SHP77 (cell line): Measurements from ENCODE around the gene SCAMP3.
"Not testable (repeated sequence)": the region's sequence is repeated elsewhere in the genome, so short reads cannot be mapped to it uniquely, and the experiment has no call there.

Source experiments
- DNase-seq, 2 experiments: peaks; one replicate each; lab custom pipeline; 2025; lab: John Stamatoyannopoulos, UW

SCAMP3 gene

GRCh38 chr1:155261852-155262673 lies at the start of gene SCAMP3:
Gene SCAMP3 (minus strand): TSS chr1:155262360. CDS start chr1:155262151, 209 bp downstream.
- peak; percentile 100 for DNase-seq

- DNase-seq = no peak
These were observed 47.4 kb upstream of the SCAMP3 start for GRCh38 chr1:155309423-155310021.

- DNase-seq = peak; percentile 100
These were observed 46.6 kb upstream of the SCAMP3 start, which contains the start of gene FDPS for GRCh38 chr1:155308493-155309422. Gene FDPS (plus strand): TSS chr1:155308866. CDS start chr1:155309790, 924 bp downstream.

DNA sequence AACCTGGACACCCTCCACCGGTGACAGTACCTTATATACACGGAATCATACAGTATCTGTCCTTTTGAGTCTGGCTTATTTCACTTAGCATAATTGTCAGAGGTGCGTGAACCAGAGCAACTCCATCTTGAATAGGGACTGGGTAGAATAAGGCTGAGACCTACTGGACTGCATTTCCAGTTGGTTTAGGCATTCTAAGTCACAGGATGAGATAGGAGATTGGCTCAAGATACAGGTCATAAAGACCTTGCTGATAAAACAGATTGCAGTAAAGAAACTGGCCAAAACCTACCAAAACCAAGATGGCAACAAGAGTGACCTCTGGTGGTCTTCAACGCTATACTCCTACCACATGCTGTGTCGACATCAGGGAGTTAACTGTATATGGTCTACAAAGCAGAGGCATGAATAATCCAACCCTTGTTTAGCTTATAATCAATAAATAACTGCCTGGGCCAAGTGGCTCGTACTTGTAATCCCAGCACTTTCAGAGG lies 45.1 kb upstream of the SCAMP3 start:
- peak; percentile 15 to 49 for DNase-seq

DNA sequence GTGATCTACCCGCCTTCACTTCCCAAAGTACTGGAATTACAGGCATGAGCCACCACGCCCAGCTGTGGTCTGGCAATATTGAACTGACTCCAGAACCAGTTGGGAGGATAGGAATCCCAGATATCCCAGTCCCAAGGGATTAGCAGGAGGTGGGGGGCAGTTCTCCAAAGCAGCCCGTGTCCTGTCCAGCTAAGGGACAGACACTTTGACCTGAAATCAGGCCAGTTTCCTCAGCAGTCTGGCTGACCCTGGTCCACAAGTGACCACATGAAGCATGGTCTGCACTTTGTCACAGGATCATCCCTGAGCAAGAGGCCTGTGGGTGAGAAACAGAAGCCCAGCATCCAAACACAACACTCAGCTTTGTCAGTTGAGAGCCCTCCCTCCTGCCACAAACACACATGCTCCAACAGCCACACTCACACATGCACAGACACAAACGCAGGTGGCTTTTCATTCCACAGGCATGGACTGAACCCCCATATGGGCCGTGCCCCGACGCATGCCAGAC lies 43.8 kb upstream of the SCAMP3 start:
- no peak for DNase-seq

DNA sequence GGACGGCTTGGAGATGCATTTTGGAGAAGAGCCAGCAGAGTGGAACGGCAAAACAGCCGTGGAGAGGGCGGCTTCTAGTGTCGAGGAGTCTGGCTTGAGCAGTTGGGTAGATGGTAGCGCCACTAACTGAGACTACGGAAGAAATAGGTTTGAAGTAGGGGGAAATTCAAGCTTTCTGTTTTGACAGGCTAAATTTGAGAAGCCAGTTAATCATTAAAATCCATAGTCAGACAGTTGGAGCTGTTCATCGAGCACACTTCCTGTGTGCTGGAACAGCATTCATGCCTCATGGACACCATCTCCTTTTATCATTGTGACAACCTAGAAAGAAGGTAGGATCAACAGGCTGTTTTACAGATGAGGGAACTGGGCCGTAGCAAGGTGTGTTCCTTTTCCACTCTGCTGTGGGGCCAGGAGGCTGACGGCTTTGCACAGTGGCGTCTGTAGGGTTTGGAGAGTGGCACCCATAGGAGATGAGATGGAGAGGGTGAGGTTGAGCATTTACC lies 42.5 kb upstream of the SCAMP3 start:
- no peak for DNase-seq

- no peak for DNase-seq
These were observed 39.2 kb upstream of the SCAMP3 start, which contains the start of gene PKLR for GRCh38 chr1:155301342-155301841. Gene PKLR (minus strand): TSS chr1:155301438. CDS start chr1:155301395, 43 bp downstream.

- DNase-seq = no peak
These were observed 38.6 kb upstream of the SCAMP3 start for GRCh38 chr1:155300553-155301329.

DNA sequence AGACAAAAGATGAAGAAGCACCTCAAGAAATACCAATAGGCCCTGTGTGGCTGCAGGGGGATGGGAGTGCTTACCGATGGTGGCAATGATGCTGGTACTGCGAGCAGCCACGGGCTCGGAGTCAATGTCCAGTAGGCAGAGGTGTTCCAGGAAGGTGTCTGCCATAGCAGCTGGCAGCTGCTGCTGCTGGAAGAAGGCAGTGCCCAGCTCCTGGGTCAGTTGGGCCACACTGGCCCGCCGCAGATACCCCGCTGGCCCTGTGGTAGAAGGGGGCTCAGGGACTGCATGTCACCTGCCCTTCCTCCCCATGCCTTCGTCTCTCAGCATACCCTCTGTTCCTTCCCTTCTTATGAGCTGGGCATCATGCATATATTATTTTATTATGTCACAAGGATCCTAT lies 37.9 kb upstream of the SCAMP3 start:
- DNase-seq = no peak

GRCh38 chr1:155297384-155297783 lies 35.2 kb upstream of the SCAMP3 start:
- no peak for DNase-seq

- no peak for DNase-seq
These were observed 34.5 kb upstream of the SCAMP3 start for GRCh38 chr1:155296661-155297060.

DNA sequence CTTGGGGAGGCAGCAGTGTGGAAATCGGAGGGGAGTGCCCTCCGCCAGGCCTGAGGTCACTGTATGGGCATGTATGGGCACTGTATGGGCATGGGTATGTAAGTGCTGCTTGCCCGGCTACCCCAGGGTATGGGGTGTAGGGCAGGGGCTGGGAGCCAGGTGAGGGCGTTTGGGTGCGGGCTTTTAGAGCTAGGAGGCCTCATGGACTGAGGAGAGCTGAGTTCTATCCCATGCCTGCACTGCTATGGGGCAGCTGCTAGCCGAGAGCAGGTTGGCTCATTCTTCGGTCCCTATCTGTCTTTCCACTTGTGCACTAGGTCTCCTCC lies 33.7 kb upstream of the SCAMP3 start:
- no peak for DNase-seq

GRCh38 chr1:155295183-155295941 lies 33.2 kb upstream of the SCAMP3 start:
- DNase-seq = no peak

DNA sequence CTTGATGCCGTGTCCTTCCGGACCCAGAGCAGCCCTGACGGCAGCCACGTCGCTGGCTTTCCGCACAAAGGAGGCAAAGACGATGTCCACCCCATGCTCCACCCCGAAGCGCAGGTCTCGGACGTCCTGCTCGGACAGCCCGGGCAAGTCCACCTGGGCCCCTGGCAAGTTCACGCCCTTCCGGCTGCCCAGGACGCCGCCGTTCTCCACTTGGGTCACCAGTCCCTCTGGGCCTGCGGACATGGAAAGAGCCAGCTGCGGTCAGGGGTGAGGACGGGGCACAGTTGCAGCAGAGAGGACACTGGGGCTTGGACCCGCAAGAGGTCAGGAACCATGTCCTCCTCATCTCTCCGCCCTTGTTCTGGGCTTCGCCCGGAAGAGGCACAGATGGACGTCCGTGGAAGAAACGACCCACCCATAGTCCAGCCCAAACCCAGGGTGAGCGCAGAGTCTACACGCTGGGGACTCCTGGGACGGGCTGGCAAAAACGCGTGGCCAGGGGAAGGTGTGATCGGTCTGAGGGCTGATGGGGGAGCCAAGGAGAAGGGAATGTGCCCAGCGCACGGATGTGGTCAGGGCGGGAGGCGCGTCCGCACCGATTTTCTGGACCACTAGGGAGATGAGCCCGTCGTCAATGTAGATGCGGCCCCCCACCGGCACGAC lies 32.5 kb upstream of the SCAMP3 start:
- no peak for DNase-seq

GRCh38 chr1:155293086-155293749 lies 31.1 kb upstream of the SCAMP3 start:
- DNase-seq = no peak

- not testable (repeated sequence) for DNase-seq
These were observed 28.8 kb upstream of the SCAMP3 start for GRCh38 chr1:155291006-155291405.

- no peak for DNase-seq
These were observed 25.9 kb upstream of the SCAMP3 start for GRCh38 chr1:155287987-155288543.

DNA sequence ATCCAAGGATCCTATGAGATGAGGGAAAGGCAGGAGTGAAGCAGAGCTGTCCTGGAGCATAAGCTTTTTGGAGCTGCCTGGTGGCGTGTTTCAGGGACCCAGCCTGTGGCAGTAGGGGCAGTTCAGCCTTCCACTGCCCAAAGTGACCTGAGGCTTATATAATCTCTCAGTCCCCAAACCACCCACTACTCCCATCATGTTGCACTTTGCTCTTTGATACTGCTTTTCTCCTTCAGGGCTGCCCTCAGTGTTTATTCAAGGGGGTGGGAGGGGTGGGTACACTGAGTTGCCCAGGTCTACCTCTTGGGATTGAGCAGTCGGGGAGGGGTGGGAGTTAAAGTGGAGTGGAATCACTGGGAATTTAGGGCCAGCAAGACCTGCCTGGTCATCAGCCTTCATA lies 24.4 kb upstream of the SCAMP3 start:
- DNase-seq = no peak
